Esophagus muscularis mucosa (tissue), 3 donors: ENCODE measurements around the gene RASA1.

Experiments
- CTCF ChIP-seq, 3 experiments: fragments of 200-600 bp in 2 of 3; fragments of 450-650 bp in 1 of 3; sonication (generic) in 2 of 3; IDR thresholded peaks; one replicate each; pipeline ENCODE4 v1.5.1; 2017 to 2019; ENCODE audit warnings: antibody characterized with exemption in 3 of 3, mild to moderate bottlenecking in 2 of 3, moderate library complexity in 1 of 3
- POLR2A ChIP-seq: fragments of 450-650 bp; IDR thresholded peaks from one replicate; pipeline ENCODE4 v1.6.1; 2017; ENCODE audit warnings: antibody characterized with exemption, moderate library complexity, mild to moderate bottlenecking, low read depth

GRCh38 chr5:87329114-87329513, 61.4 kb downstream of the RASA1 start:
- TF ChIP-seq CTCF (IDR thresholded peaks at IDR 0.05) (no peak), POLR2A (no peak)
